HG02588 (cell line): ENCODE data around the gene KRTAP5-2.
"Not testable (repeated sequence)": the region's sequence is repeated elsewhere in the genome, so short reads cannot be mapped to it uniquely, and the experiment has no call there.

Experiments
- ATAC-seq: cut with Tn5 transposase; IDR thresholded peaks from one replicate; pipeline ENCODE4 v1.9.1; 2021; ENCODE audit warnings: mild to moderate bottlenecking, moderate library complexity; ENCODE audit not compliant: unreplicated experiment

KRTAP5-2 gene

GRCh38 chr11:1597994-1598380 lies at the start of gene KRTAP5-2:
Gene KRTAP5-2, minus strand, starts transcription at chr11:1598294. Its CDS starts 44 bp downstream, at chr11:1598250.
- ATAC-seq = no peak

GRCh38 chr11:1646540-1646939 lies 48.4 kb upstream of the KRTAP5-2 start:
- not testable (repeated sequence) for ATAC-seq

GRCh38 chr11:1645357-1645821 lies 47.3 kb upstream of the KRTAP5-2 start:
- no peak for ATAC-seq

- no peak for ATAC-seq
Observed at GRCh38 chr11:1644601-1645356, 46.7 kb upstream of the KRTAP5-2 start.

GRCh38 chr11:1643146-1643690 lies 45.1 kb upstream of the KRTAP5-2 start:
- ATAC-seq = no peak

- ATAC-seq = no peak
Observed at GRCh38 chr11:1642288-1643145, 44.4 kb upstream of the KRTAP5-2 start.

- ATAC-seq = no peak
Observed at GRCh38 chr11:1641096-1641495, 43.0 kb upstream of the KRTAP5-2 start.

- ATAC-seq = no peak
Observed at GRCh38 chr11:1640076-1640946, 42.2 kb upstream of the KRTAP5-2 start.

- ATAC-seq = no peak
Observed at GRCh38 chr11:1639666-1640065, 41.6 kb upstream of the KRTAP5-2 start.

GRCh38 chr11:1639102-1639620 lies 41.1 kb upstream of the KRTAP5-2 start:
- no peak for ATAC-seq

GRCh38 chr11:1638344-1638743 lies 40.2 kb upstream of the KRTAP5-2 start:
- no peak for ATAC-seq

GRCh38 chr11:1637628-1638027 lies 39.5 kb upstream of the KRTAP5-2 start:
- no peak for ATAC-seq

- no peak for ATAC-seq
Observed at GRCh38 chr11:1636291-1636950, 38.3 kb upstream of the KRTAP5-2 start.

- ATAC-seq = no peak
Observed at GRCh38 chr11:1633864-1634263, 35.8 kb upstream of the KRTAP5-2 start.

GRCh38 chr11:1632053-1632714 lies 34.1 kb upstream of the KRTAP5-2 start:
- ATAC-seq = no peak

GRCh38 chr11:1631066-1631568 lies 33.0 kb upstream of the KRTAP5-2 start:
- no peak for ATAC-seq

GRCh38 chr11:1630271-1630670 lies 32.2 kb upstream of the KRTAP5-2 start:
- ATAC-seq = no peak

GRCh38 chr11:1629326-1630185 lies 31.5 kb upstream of the KRTAP5-2 start, which contains the start of gene KRTAP5-5:
Gene KRTAP5-5, plus strand, starts transcription at chr11:1629775. Its CDS starts 66 bp downstream, at chr11:1629841.
- no peak for ATAC-seq
